Spleen (tissue), 11 donors: ENCODE measurements around the gene ACO2. TPM values are rescaled to one million over a fixed set of nuclear protein-coding genes. Genes with fewer than 3 reads are reported as not detected.

Experiments
- DNase-seq: peaks from one replicate; pipeline ENCODE4 v3.0.0-alpha.2; 2020
- H3K27ac ChIP-seq, 8 donors: fragments of 200-600 bp; sonication (generic) in 7 of 8; 1 replicate in 4 of 8; 2 replicates in 4 of 8; pipeline versions ENCODE4 v1.5.0 to v1.8.0; 2016 to 2021; ENCODE audit warnings: inconsistent platforms in 4 of 8, mild to moderate bottlenecking in 4 of 8, moderate library complexity in 1 of 8
- H3K27me3 ChIP-seq, 7 donors: fragments of 200-600 bp; sonication (generic) in 6 of 7; replicated peaks in 1 of 7; 1 replicate in 4 of 7; 2 replicates in 3 of 7; pipeline versions ENCODE4 v1.5.0 to v1.8.0; 2016 to 2021; ENCODE audit warnings: inconsistent platforms in 3 of 7, mild to moderate bottlenecking in 1 of 7
- H3K36me3 ChIP-seq, 6 donors: fragments of 200-600 bp; sonication (generic) in 5 of 6; 1 replicate in 4 of 6; 2 replicates in 2 of 6; pipeline versions ENCODE4 v1.5.0 to v1.8.0; 2016 to 2021; ENCODE audit warnings: inconsistent platforms in 2 of 6
- H3K4me1 ChIP-seq, 6 donors: fragments of 200-600 bp; sonication (generic) in 5 of 6; 1 replicate in 3 of 6; 2 replicates in 3 of 6; pipeline versions ENCODE4 v1.5.0 to v1.8.0; 2016 to 2021; ENCODE audit warnings: inconsistent platforms in 3 of 6
- H3K4me3 ChIP-seq, 8 donors: fragments of 200-600 bp; sonication (generic) in 7 of 8; 1 replicate in 4 of 8; 2 replicates in 4 of 8; pipeline versions ENCODE4 v1.5.0 to v1.8.0; 2016 to 2021; ENCODE audit warnings: inconsistent platforms in 4 of 8, mild to moderate bottlenecking in 4 of 8, moderate library complexity in 2 of 8
- H3K9me3 ChIP-seq, 8 donors: fragments of 200-600 bp; sonication (generic) in 7 of 8; 1 replicate in 4 of 8; 2 replicates in 4 of 8; pipeline versions ENCODE4 v1.5.0 to v1.8.0; 2016 to 2021; ENCODE audit warnings: inconsistent platforms in 4 of 8
- POLR2A ChIP-seq, 3 donors: fragments of 450-650 bp; IDR thresholded peaks; one replicate each; pipeline ENCODE4 v1.5.1; 2017; ENCODE audit warnings: antibody characterized with exemption in 3 of 3, mild to moderate bottlenecking in 1 of 3
- POLR2AphosphoS5 ChIP-seq, 3 donors: sonication (generic); formaldehyde crosslinking; IDR thresholded peaks; one replicate each; pipeline ENCODE4 v1.5.1; 2017; ENCODE audit warnings: antibody characterized with exemption in 3 of 3
- WGBS, 5 donors: extraction: QIAGEN DNeasy Blood & Tissue Kit in 3 of 5; methylation state at CpG; one replicate each; pipeline versions ENCODE4 v1.1.5 to v1.1.7; 2013 to 2018; 5-methylcytosine and 5-hydroxymethylcytosine counted together
- intact Hi-C: fragments of 100-400 bp; cut with DNase I; formaldehyde crosslinking; loops from one replicate; pipeline ENCODE4 v1.15.0; 2023; ENCODE audit warnings: low total_unique reads
- polyA plus RNA-seq, 3 donors: library from polyadenylated mRNA; stranded (reverse); fragments of 200-250 nt; gene quantifications; one replicate each; pipeline ENCODE4 v1.2.1, GENCODE V29; 2013
- total RNA-seq, 7 donors: library from RNA; depleted of rRNA in 3 of 7; stranded (reverse); fragments of >200 nt in 3 of 7; fragmentation: NEBNext Ultra II Directional in 4 of 7; extraction: Animal tissue kit (Norgen Biotek cat#: 25700) in 4 of 7; gene quantifications; one replicate each; pipeline versions ENCODE4 v1.1.0 to v1.2.1, GENCODE V29; 2016 to 2021
- TF ChIP-seq, protein P1 (sequence below), 11 experiments: fragments of 200-600 bp in 7 of 11; fragments of 450-650 bp in 4 of 11; sonication (generic) in 4 of 11; IDR thresholded peaks in 8 of 11; conservative IDR thresholded peaks in 3 of 11; 1 replicate in 7 of 11; 2 replicates in 4 of 11; pipeline versions ENCODE4 v1.4.0 to v1.8.0; 2016 to 2021; ENCODE audit warnings: antibody characterized with exemption in 11 of 11, inconsistent platforms in 4 of 11, mild to moderate bottlenecking in 1 of 11
- donor health status: healthy with polysubstance abuse.
- donor health status: DM: no; HTN: no; CAD: no; lungs with moderate emphysema.
- donor health status: DM: no; HTN: no; CAD: no.
- donor health status: Bipolar disorder and iron deficiency.
- donor health status: healthy.
- donor health status: DM: no; HTN: no; CAD: no.
- donor health status: DM: yes; HTN: yes; CAD: no.

Gene ACO2
- total and polyA plus RNA-seq, 10 donors, result 21.4 to 82.0 (median 67.2) TPM

GRCh38 chr22:41535244-41535643, 66.3 kb downstream of the ACO2 start:
- TF ChIP-seq POLR2A (IDR thresholded peaks at IDR 0.05) (no peak), POLR2AphosphoS5 (IDR thresholded peaks at IDR 0.05) (no peak)
- TF ChIP-seq, protein P1, sequence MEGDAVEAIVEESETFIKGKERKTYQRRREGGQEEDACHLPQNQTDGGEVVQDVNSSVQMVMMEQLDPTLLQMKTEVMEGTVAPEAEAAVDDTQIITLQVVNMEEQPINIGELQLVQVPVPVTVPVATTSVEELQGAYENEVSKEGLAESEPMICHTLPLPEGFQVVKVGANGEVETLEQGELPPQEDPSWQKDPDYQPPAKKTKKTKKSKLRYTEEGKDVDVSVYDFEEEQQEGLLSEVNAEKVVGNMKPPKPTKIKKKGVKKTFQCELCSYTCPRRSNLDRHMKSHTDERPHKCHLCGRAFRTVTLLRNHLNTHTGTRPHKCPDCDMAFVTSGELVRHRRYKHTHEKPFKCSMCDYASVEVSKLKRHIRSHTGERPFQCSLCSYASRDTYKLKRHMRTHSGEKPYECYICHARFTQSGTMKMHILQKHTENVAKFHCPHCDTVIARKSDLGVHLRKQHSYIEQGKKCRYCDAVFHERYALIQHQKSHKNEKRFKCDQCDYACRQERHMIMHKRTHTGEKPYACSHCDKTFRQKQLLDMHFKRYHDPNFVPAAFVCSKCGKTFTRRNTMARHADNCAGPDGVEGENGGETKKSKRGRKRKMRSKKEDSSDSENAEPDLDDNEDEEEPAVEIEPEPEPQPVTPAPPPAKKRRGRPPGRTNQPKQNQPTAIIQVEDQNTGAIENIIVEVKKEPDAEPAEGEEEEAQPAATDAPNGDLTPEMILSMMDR (IDR thresholded peaks at IDR 0.05 in 8 of 11, conservative IDR thresholded peaks at IDR 0.05 in 3 of 11), result no peak
- Histone ChIP-seq H3K4me3 (no peak overlapping the region), H3K36me3 (peaks cover 0 to 95% (median 44%) of the 10 kb centered on the region in 6 donors), H3K27ac (no peak overlapping the region), H3K27me3 (no peaks in the 10 kb centered on the region), H3K4me1 (peaks cover 0 to 18% (median 7%) of the 10 kb centered on the region in 6 donors), H3K9me3 (no peaks in the 10 kb centered on the region)
- intact Hi-C loops, result no loop called here
- DNase-seq, result no peak
- WGBS, 5 donors, result 45 to 69% (median 62%) methylated on average over 2 to 5 of the region's 5 CpGs

GRCh38 chr22:41537203-41537602, 68.3 kb downstream of the ACO2 start:
- no peaks in the 10 kb centered on the region for H3K27me3 ChIP-seq
- intact Hi-C loops, result no loop called here
- H3K27ac ChIP-seq, result no peak overlapping the region
- H3K36me3 ChIP-seq, result peaks cover 0 to 86% (median 28%) of the 10 kb centered on the region in 6 donors
- no peak overlapping the region for H3K4me3 ChIP-seq
- H3K9me3 ChIP-seq, result no peaks in the 10 kb centered on the region
- 81 to 96% (median 93%) methylated on average over 3 of the region's 3 CpGs for WGBS, 5 donors
- TF ChIP-seq, protein P1 (IDR thresholded peaks at IDR 0.05 in 8 of 11, conservative IDR thresholded peaks at IDR 0.05 in 3 of 11), result no peak
- TF ChIP-seq POLR2AphosphoS5 (IDR thresholded peaks at IDR 0.05) (no peak), POLR2A (IDR thresholded peaks at IDR 0.05) (no peak)
- H3K4me1 ChIP-seq, result peaks cover 4 to 27% (median 21%) of the 10 kb centered on the region in 6 donors
- no peak for DNase-seq

GRCh38 chr22:41538583-41538982, 69.7 kb downstream of the ACO2 start:
- Histone ChIP-seq H3K27me3 (no peaks in the 10 kb centered on the region), H3K9me3 (no peaks in the 10 kb centered on the region), H3K36me3 (peaks cover 0 to 73% (median 23%) of the 10 kb centered on the region in 6 donors), H3K27ac (no peak overlapping the region), H3K4me1 (peaks cover 13 to 34% (median 28%) of the 10 kb centered on the region in 6 donors), H3K4me3 (no peak overlapping the region)
- TF ChIP-seq, protein P1 (IDR thresholded peaks at IDR 0.05 in 8 of 11, conservative IDR thresholded peaks at IDR 0.05 in 3 of 11), result no peak
- TF ChIP-seq POLR2AphosphoS5 (IDR thresholded peaks at IDR 0.05), result no peak
- no peak for TF ChIP-seq POLR2A (IDR thresholded peaks at IDR 0.05)
- intact Hi-C loops, result no loop called here
- no peak for DNase-seq
- WGBS, 5 donors, result 92 to 100% (median 96%) methylated on average over 8 of the region's 8 CpGs

DNA sequence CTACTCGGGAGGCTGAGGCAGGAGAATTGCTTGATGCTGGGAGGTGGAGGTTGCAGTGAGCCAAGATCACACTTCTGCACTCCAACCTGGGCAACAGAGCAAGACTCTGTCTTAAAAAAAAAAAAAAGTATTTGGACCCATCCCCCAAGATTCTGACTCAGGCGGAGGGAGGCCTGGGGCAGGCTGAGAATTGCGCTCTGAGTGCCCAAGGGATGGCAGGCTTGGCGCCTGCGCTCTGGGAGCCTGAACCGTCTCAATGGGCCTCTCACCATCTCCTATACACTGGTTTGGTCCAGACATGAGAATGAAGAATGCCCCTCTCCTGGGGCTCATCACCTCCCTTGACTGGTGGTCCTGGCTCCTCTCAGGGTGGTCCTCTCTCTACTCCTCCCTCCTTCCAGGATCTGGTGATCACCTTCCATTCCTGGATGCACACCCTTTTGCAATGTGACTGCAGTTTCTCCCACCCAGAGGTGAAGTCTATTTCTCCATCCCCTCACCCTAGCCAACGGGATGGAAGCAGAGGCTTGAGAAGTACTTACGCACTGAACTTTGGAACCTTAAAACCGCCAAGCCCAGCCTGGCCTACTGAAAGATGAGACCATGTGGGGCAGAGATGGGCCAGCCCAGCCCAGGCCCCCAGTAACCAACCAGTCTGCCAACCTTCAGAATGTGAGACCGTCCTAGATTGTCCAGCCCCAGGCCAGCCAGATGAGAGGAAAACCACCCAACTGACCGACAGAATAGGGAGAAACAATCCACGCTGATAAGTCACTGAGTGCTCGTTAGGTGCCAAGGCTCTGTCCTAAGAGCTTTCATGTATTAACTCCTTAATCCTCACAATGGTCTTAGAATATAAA, 70.5 kb downstream of the ACO2 start:
- Histone ChIP-seq H3K4me3 (no peak overlapping the region), H3K4me1 (peaks cover 13 to 37% (median 31%) of the 10 kb centered on the region in 6 donors), H3K27me3 (no peaks in the 10 kb centered on the region), H3K9me3 (no peaks in the 10 kb centered on the region), H3K36me3 (peaks cover 0 to 65% (median 21%) of the 10 kb centered on the region in 6 donors), H3K27ac (no peak overlapping the region)
- 78 to 91% (median 89%) methylated on average over 13 of the region's 13 CpGs for WGBS, 5 donors
- DNase-seq, result no peak
- no peak for TF ChIP-seq POLR2AphosphoS5 (IDR thresholded peaks at IDR 0.05)
- TF ChIP-seq, protein P1 (IDR thresholded peaks at IDR 0.05 in 8 of 11, conservative IDR thresholded peaks at IDR 0.05 in 3 of 11), result no peak
- TF ChIP-seq POLR2A (IDR thresholded peaks at IDR 0.05), result no peak
- intact Hi-C loops, result no loop called here
